SK-N-SH (cell line): ENCODE data around the gene GUK1.

ENCODE experiments used
- ELF1 ChIP-seq: IDR thresholded peaks from 2 replicates; pipeline ENCODE4 v1.4.0; 2012
- POLR2AphosphoS5 ChIP-seq: IDR thresholded peaks from 2 replicates; pipeline ENCODE4 v1.6.1; 2012; ENCODE audit warnings: low read depth, low read length
- TAF1 ChIP-seq: IDR thresholded peaks from 2 replicates; pipeline ENCODE4 v1.6.1; 2012; ENCODE audit warnings: low read depth, mild to moderate bottlenecking, low read length, moderate library complexity, borderline replicate concordance
- YY1 ChIP-seq: IDR thresholded peaks from 2 replicates; pipeline ENCODE4 v1.4.0; 2012; ENCODE audit warnings: low read depth, mild to moderate bottlenecking
- TF ChIP-seq, protein P1 (sequence below): fragments of 200-600 bp; sonication (generic); IDR thresholded peaks from 2 replicates; pipeline ENCODE4 v1.6.1; 2017; ENCODE audit warnings: antibody characterized with exemption, mild to moderate bottlenecking, moderate library complexity
- TF ChIP-seq, protein P2 (sequence below): IDR thresholded peaks from 2 replicates; pipeline ENCODE4 v1.4.0; 2012; ENCODE audit warnings: low read depth

- TF ChIP-seq, protein P1, sequence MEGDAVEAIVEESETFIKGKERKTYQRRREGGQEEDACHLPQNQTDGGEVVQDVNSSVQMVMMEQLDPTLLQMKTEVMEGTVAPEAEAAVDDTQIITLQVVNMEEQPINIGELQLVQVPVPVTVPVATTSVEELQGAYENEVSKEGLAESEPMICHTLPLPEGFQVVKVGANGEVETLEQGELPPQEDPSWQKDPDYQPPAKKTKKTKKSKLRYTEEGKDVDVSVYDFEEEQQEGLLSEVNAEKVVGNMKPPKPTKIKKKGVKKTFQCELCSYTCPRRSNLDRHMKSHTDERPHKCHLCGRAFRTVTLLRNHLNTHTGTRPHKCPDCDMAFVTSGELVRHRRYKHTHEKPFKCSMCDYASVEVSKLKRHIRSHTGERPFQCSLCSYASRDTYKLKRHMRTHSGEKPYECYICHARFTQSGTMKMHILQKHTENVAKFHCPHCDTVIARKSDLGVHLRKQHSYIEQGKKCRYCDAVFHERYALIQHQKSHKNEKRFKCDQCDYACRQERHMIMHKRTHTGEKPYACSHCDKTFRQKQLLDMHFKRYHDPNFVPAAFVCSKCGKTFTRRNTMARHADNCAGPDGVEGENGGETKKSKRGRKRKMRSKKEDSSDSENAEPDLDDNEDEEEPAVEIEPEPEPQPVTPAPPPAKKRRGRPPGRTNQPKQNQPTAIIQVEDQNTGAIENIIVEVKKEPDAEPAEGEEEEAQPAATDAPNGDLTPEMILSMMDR, result no peak
- TF ChIP-seq, protein P2, sequence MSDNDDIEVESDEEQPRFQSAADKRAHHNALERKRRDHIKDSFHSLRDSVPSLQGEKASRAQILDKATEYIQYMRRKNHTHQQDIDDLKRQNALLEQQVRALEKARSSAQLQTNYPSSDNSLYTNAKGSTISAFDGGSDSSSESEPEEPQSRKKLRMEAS, result no peak
- no peak for TF ChIP-seq POLR2AphosphoS5
- no peak for TF ChIP-seq ELF1
- no peak for TF ChIP-seq YY1
- TF ChIP-seq TAF1, result no peak
These were observed 17.6 kb downstream of the GUK1 start for GRCh38 chr1:228157729-228158126.
